Stomach (tissue), 4 donors: ENCODE results near the gene XAB2.

ENCODE experiments used
- EP300 ChIP-seq: sonication (generic); formaldehyde crosslinking; IDR thresholded peaks from one replicate; pipeline ENCODE4 v1.6.1; 2017; ENCODE audit warnings: antibody characterized with exemption
- POLR2A ChIP-seq, 4 donors: fragments of 450-650 bp; IDR thresholded peaks; one replicate each; pipeline ENCODE4 v1.6.1; 2016; ENCODE audit warnings: antibody characterized with exemption in 4 of 4, control low read depth in 2 of 4, mild to moderate bottlenecking in 1 of 4, moderate library complexity in 1 of 4
- POLR2AphosphoS5 ChIP-seq, 3 donors: sonication (generic); formaldehyde crosslinking; IDR thresholded peaks; one replicate each; pipeline ENCODE4 v1.6.1; 2016; ENCODE audit warnings: antibody characterized with exemption in 3 of 3
- TF ChIP-seq, protein P1 (sequence below), 7 experiments: fragments of 450-650 bp in 4 of 7; fragments of 200-600 bp in 3 of 7; sonication (generic) in 3 of 7; IDR thresholded peaks; one replicate each; pipeline ENCODE4 v1.5.1; 2016 to 2019; ENCODE audit warnings: antibody characterized with exemption in 7 of 7, control low read depth in 2 of 7, mild to moderate bottlenecking in 1 of 7

DNA sequence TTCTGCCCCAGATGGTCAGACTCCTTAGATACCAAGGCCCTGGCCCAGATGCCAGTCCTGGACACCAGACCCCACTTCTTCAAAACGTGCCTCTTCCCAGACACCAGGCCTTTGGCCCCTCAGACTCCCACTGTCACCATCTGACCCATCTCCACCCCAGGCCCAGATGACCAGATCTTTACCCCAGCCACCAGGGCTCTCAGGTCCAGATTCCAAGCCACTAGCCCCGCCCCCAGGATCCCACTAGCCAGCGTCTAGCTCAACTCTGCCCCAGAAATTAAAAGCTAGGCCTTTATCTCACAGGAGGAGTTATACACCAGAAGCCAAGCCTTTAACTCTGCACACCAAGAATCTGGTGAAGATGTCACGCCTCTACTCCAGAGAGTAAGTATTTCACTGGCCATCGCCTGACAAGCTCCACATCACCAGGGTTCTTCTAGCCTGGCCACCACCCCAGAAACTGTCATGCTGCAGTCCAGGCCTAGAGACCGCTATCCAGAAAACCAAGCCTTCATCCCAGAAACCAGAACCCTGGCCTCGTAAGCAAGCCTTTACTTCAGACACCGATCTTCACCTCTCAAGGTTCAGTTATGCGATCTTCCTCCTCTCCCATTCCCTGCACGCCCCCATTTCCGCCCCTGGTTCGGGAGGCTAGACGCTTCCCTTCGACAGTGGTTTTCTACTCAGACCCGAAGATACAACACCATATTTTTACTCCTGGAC is 595 bp downstream of the XAB2 start:
- TF ChIP-seq POLR2AphosphoS5 (IDR thresholded peaks at IDR 0.05), result no peak
- TF ChIP-seq, protein P1, sequence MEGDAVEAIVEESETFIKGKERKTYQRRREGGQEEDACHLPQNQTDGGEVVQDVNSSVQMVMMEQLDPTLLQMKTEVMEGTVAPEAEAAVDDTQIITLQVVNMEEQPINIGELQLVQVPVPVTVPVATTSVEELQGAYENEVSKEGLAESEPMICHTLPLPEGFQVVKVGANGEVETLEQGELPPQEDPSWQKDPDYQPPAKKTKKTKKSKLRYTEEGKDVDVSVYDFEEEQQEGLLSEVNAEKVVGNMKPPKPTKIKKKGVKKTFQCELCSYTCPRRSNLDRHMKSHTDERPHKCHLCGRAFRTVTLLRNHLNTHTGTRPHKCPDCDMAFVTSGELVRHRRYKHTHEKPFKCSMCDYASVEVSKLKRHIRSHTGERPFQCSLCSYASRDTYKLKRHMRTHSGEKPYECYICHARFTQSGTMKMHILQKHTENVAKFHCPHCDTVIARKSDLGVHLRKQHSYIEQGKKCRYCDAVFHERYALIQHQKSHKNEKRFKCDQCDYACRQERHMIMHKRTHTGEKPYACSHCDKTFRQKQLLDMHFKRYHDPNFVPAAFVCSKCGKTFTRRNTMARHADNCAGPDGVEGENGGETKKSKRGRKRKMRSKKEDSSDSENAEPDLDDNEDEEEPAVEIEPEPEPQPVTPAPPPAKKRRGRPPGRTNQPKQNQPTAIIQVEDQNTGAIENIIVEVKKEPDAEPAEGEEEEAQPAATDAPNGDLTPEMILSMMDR (IDR thresholded peaks at IDR 0.05), result no peak
- TF ChIP-seq POLR2A (IDR thresholded peaks at IDR 0.05), result no peak
- no peak for TF ChIP-seq EP300
